Measurements from ENCODE around the gene CLDN20. TPM values are rescaled to one million over a fixed set of nuclear protein-coding genes. Genes with fewer than 3 reads are reported as not detected.

Gene CLDN20
- total RNA-seq, 4 donors from 2014 or later, result 0.88 TPM; not detected in 3

GRCh38 chr6:155314092-155314772 is 50.4 kb downstream of the CLDN20 start, which contains the start of gene TFB1M:
Gene TFB1M, minus strand, starts transcription at chr6:155314484. Its CDS starts 56 bp downstream, at chr6:155314428.
- H3K36me3 ChIP-seq, result no peaks in the 10 kb centered on the region
- H3K27me3 ChIP-seq, result no peaks in the 10 kb centered on the region
- peaks cover 0 to 7% (median 0%) of the 10 kb centered on the region in 4 donors for H3K4me1 ChIP-seq
- TF ChIP-seq POLR2A (IDR thresholded peaks at IDR 0.05), result peak; percentile 80 to 89
- no peak for TF ChIP-seq CTCF (IDR thresholded peaks at IDR 0.05)
- peak within 1 kb of the TSS; percentile 83 to 90 (median 86) for H3K27ac ChIP-seq
- H3K9me3 ChIP-seq, result no peaks in the 10 kb centered on the region
- peak within 1 kb of the TSS; percentile 60 to 90 (median 81) for H3K4me3 ChIP-seq
- DNase-seq, result peak; percentile 97 to 99 (median 98)

GRCh38 chr6:155314773-155315515 is 51.1 kb downstream of the CLDN20 start:
- no peaks in the 10 kb centered on the region for H3K9me3 ChIP-seq
- DNase-seq, result peak in 2 of 3 donors; percentile 74 to 87
- H3K27me3 ChIP-seq, result no peaks in the 10 kb centered on the region
- peak overlapping the region; percentile 60 to 90 (median 81) for H3K4me3 ChIP-seq
- peaks cover 0 to 7% (median 0%) of the 10 kb centered on the region in 4 donors for H3K4me1 ChIP-seq
- peak overlapping the region; percentile 83 to 90 (median 86) for H3K27ac ChIP-seq
- H3K36me3 ChIP-seq, result no peaks in the 10 kb centered on the region
- TF ChIP-seq CTCF (IDR thresholded peaks at IDR 0.05), result peak in 1 of 6 experiments; percentile 8
- no peak for TF ChIP-seq POLR2A (IDR thresholded peaks at IDR 0.05)

GRCh38 chr6:155315516-155315871 is 51.7 kb downstream of the CLDN20 start:
- no peaks in the 10 kb centered on the region for H3K27me3 ChIP-seq
- peak overlapping the region in 3 of 4 donors; percentile 78 to 90 (median 84) for H3K4me3 ChIP-seq
- H3K4me1 ChIP-seq, result peaks cover 0 to 7% (median 0%) of the 10 kb centered on the region in 4 donors
- H3K27ac ChIP-seq, result peak overlapping the region; percentile 55 to 90 (median 85)
- DNase-seq, result no peak
- TF ChIP-seq CTCF (IDR thresholded peaks at IDR 0.05) (no peak), POLR2A (IDR thresholded peaks at IDR 0.05) (no peak)
- no peaks in the 10 kb centered on the region for H3K9me3 ChIP-seq
- H3K36me3 ChIP-seq, result no peaks in the 10 kb centered on the region

GRCh38 chr6:155316419-155316818 is 52.6 kb downstream of the CLDN20 start:
- H3K4me1 ChIP-seq, result peaks cover 0 to 7% (median 0%) of the 10 kb centered on the region in 4 donors
- TF ChIP-seq CTCF (IDR thresholded peaks at IDR 0.05) (no peak), POLR2A (IDR thresholded peaks at IDR 0.05) (no peak)
- DNase-seq, result no peak
- no peak overlapping the region for H3K4me3 ChIP-seq
- no peaks in the 10 kb centered on the region for H3K36me3 ChIP-seq
- H3K9me3 ChIP-seq, result no peaks in the 10 kb centered on the region
- no peaks in the 10 kb centered on the region for H3K27me3 ChIP-seq
- no peak overlapping the region for H3K27ac ChIP-seq

- TF ChIP-seq POLR2A (IDR thresholded peaks at IDR 0.05), result no peak
- peak in 1 of 6 experiments; percentile 5 for TF ChIP-seq CTCF (IDR thresholded peaks at IDR 0.05)
- H3K27me3 ChIP-seq, result no peaks in the 10 kb centered on the region
- H3K4me1 ChIP-seq, result peaks cover 0 to 7% (median 0%) of the 10 kb centered on the region in 4 donors
- H3K36me3 ChIP-seq, result no peaks in the 10 kb centered on the region
- no peaks in the 10 kb centered on the region for H3K9me3 ChIP-seq
- no peak overlapping the region for H3K27ac ChIP-seq
- H3K4me3 ChIP-seq, result no peak overlapping the region
- DNase-seq, result no peak
These were observed 53.4 kb downstream of the CLDN20 start for GRCh38 chr6:155317186-155317585.
